HL-60/S4 treated with retinoic acid at 250 ng/mL for 4 days and 3 days (cell line): Measurements from ENCODE around the gene TEKT5.
"Not testable (repeated sequence)": the region's sequence is repeated elsewhere in the genome, so short reads cannot be mapped to it uniquely, and the experiment has no call there.

ENCODE experiments used
- in situ Hi-C: fragments of 300-500 bp; cut with MboI; formaldehyde crosslinking; loops from 2 replicates; pipeline ENCODE4 v1.7.0; 2022; ENCODE audit warnings: low sequenced_read_pairs

Gene TEKT5

DNA sequence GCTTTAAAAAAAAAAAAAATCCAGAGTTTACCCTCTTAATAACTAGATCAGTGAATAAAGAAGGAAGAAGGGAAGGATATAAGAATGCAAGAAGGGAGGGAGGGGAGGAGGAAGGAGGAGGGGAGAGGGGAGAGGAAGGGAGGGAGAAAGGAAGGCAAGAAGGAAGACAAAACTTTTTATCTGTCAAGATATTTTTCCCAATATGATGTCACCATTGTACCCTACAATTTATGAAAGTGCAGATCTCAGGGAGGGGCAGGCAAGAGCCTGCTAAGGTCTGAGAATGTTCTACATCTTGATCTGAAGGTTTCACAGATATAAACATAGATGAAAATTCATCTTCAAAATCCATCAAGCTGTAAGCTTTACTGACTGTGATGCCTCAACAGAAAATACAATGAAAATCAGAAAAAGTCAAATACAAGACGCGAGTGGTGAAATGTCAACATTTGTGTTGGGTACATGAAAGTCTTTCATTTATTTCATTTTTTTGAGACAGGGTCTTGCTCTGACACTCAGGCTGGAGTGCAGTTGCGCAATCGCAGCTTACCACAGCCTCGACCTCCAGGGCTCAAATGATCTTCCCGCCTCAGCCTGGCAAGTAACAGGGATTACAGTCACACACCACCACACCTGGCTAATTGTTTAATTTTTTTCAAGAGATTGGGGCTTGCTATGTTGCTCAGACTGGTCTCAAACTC is 57.2 kb downstream of the TEKT5 start:
- in situ Hi-C loops, result no loop called here

DNA sequence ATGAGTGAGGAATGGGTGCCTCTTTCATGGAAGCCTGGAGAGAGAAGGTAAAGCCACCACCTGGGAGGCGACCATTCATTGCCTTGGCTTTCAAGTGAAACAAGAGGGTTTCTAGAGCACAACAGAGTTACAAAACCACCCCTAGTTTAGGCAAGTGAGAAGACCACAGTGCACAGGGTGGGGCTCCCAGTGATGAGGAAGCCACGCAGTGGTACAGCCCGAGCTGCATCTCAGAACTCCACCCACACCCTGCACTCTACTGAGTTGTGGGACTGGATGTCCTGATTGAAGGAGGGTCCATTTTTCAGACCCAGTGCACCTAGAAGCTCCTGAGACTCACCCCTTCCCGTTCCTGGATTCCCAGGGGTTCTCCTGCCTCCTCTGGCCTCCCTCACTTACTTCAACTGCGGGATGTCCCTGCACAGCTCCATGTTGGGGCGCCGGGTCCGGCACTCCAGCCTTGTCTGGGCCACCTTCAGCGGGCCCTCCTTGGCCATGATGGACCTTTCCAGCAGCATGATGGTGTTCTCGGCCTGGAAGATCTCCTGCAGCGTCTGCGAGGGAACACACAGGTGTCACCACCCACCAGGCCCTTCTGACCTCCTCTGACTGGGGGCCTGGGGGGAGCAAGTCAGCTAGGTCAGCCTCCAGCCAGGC is 59.2 kb downstream of the TEKT5 start:
- in situ Hi-C loops, result no loop called here

DNA sequence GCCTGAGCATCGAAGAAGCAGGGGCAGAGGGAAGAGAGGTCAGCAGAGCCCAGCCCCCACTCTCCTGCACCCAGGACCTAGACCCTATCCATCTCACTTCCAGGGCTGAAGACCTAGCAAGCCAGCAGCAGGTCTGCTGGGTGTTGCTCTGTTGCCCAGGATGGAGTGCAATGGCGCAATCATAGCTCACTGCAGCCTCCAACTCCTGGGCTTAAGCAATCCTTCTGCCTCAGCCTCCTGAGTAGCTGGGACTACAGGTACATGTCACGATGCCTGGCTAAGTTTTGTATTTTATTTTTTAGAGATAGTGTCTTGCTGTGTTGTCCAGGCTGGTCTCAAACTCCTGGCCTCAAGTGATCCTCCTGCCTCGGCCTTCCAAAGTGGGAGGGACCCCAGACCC is 61.3 kb downstream of the TEKT5 start:
- in situ Hi-C loops, result not testable (repeated sequence)

DNA sequence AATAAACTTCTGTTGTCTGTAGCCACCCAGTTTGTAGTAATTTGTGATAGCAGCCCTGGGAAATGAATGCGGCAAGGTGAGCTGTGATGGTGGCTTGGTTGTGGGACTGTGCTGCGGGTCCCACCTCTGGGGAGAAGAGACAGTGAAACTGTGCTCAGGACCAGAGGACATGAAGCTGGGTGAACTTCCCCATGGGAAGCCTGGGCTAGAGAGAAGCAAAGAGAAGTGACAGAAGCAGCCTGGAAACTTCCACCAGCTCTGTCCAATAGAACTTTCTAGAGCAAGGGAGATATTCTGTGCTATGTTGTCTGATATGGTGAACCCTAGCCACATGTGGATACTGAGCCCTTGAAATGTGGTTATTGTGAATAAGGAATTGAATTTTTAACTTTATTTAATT is 62.8 kb downstream of the TEKT5 start:
- in situ Hi-C loops, result no loop called here

DNA sequence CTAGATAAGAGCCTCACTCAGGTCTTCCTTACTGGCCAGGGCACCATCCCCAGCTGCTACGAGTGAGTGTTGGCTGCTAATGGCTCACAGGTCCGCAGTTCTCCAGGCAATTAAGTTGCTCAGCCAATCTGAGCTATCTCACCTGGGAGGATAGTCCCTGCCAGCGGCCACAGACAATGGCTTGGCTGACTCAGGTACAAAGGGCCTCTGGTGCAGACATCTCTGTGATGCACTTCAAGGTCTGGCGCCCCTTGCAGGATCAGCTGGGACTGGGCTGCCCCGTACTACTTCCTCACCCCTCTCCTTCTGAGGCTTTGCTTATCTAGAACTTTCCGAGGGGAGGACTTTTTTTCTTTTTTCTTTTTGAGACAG is 65.2 kb downstream of the TEKT5 start:
- in situ Hi-C loops, result no loop called here

DNA sequence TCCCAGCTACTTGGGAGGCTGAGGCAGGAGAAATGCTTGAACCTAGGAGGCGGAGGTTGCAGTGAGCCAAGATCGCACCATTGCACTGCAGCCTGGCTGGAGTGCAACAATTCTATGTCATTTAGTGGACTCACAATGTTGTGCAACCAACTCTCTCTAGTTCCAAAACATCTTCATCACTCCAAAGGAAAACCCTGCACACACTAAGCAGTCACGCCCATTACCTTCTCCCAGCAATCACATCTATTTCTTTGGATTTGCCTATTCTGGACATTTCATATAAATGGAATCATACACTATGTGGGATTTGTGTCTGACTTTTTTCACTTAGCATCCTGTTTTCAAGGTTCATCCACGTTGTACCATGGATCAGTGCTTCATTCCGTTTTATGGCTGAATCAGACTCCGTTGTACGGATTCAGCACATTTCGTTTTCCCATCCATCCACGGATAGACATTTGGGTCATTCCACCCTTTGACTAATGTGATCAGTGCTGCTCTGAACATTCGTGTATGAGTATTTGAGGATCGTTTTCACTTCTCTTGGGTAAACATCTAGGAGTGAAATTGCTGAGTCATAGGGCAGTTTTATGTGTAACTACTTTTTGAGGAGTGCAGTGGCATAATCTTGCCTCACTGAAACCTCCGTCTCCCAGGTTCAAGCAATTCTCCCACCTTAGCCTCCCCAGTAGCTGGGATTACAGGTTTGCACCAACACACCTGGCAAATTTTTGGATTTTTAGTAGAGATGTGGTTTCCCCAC is 69.0 kb downstream of the TEKT5 start:
- in situ Hi-C loops, result no loop called here

DNA sequence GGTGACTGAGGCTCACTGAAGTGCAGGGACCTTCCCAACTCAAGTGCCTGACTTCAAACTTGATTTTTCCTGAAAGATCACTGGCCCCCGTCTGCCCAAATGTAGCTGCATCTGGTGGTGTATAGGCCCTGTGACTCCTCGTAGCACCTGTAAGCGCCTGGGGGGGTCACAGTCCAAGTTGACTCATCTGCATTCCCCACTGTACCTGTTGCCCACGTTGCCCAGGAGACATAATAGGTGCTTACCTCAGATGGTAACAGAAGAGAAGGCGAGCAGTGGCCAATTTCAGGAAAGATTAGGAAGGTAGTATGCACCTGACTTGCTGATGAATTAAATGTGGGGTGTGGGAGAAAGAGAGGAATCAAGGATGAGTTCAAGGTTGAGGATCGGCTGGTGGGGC is 70.2 kb downstream of the TEKT5 start:
- in situ Hi-C loops, result no loop called here

DNA sequence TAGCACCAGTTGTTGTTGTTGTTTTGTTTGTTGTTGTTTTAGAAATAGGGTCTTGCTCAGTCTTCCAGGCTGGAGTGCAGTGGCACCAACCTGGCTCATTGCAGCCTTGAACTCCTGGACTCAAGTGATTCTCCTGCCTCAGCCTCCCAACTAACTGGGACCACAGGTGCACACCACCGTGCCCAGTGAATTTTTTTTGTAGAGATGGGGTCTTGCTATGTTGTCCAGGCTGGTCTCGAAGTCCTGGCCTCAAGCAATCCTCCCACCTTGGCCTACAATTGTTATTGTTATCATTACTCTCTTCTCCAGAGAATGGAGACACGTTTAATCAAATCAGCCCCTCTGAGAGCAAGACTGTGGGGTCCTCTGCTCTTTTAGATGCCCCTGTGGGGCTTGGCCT is 71.7 kb downstream of the TEKT5 start:
- in situ Hi-C loops, result no loop called here

DNA sequence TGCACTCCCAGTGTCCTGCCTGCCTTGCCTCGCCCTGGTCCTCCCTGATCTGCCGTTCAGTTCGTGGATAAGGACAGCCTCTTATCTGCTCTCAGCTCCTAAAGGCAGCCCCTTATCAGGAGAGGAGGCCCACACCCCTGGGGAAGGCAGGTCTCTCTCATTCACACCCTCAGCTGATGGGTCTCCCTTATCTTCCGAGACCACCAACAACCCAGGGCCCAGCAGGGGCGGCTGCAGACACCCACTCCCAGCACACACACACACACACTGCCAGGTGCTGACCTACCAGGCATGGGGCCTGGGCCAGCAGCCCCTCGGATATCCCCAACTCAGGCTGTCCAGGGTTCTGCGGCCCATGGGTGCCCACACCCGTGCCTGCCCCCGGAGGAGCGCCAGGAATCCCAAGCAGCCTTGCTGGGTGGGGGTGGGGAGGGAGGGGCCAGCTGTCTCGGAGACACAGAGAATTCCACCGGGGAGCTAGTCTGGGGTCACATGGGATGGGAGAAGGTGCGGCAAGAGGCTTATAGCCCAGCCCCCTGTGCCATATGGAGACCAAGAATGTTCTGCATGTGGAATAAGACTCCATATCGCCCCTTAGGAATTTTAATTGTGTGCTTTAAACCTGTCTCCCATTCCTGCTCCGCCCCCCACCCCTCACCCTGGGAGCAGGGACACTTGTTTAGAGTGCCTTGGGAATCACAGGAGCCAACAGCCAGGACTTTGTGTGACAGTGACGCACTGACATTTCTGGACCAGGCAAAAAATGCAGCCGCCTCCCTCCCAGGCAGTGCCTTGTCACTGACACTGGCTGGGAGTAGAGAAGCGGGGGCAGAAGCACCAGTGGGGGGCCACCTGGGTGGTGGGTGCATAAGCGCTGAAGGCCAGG is 72.5 kb downstream of the TEKT5 start:
- in situ Hi-C loops, result no loop called here

DNA sequence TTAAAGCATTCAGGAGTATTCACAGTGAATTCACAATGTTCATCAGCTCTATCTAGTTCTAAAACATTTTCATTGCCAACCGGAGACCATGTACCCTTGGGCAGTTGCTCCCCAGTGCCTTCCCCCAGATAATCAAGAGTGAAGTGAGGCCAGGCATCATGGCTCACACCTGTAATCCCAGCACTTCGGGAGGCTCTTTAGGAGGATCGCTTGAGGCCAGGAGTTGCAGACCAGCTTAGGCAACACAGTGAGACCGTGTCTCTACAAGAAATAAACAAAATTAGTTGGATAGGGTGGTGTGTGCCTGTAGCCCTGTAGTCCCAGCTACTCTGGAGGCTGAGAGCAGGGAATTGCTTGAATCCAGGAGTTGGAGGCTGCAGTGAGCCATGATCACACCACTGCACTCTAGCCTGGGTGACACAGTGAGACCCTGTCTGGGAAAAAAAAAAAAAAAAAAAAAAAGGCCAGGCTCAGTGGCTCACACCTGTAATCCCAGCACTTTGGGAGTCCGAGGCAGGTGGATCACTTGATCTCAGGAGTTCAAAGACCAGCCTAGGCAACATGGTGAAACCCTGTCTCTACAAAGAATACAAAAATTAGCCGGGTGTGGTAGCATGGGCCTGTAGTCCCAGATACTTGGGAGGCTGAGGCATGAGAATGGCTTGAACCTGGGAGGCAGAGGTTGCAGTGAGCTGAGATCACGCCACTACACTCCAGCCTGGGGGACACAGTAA is 73.3 kb downstream of the TEKT5 start:
- in situ Hi-C loops, result not testable (repeated sequence)

DNA sequence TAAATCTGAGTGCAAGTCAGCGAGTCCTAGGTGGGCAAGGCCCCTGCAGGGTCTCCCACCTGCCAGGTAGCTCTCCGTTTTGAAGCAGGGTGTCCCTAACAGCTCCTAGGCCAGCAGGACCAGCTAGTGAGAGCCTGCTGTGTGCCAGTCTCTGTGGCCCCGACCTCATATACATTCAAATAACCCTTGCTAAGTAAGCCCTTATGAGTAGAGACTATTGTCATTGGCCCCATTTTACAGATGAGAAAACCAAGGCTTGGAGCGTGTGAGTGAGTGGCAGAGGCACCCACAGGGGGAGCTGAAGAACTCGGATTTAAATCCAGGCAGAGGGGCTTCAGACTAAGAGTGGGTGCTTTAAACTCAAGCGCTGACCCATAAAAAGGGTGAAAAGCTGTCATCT is 74.6 kb downstream of the TEKT5 start:
- in situ Hi-C loops, result no loop called here

DNA sequence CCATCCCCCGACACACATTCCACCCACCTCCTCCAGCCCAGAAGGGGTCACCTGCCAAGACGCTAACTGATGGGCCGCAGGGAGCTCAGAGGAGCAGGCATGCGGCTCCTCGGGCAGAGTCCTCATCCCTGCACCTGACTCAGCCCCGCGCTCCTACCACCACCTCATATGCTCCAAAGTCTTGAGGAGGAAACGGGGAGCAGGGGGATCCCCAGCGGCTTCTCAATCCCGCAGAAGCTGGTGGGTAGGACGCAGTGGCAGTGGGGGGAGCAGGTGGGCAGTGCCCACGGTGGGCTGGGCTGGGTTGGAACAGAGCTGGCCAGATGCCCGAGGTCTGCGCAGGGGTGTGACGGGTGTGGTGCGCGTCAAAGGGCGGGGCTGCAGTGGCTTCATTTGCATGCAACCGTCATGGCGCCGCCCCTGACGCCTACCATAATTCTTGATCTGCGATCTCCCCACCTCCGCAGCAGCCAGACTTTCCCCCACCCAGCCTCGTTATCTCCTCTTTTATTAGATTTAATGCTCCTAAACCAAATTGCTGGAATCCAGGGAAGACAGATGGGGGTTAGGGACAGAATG is 75.4 kb downstream of the TEKT5 start:
- in situ Hi-C loops, result no loop called here

DNA sequence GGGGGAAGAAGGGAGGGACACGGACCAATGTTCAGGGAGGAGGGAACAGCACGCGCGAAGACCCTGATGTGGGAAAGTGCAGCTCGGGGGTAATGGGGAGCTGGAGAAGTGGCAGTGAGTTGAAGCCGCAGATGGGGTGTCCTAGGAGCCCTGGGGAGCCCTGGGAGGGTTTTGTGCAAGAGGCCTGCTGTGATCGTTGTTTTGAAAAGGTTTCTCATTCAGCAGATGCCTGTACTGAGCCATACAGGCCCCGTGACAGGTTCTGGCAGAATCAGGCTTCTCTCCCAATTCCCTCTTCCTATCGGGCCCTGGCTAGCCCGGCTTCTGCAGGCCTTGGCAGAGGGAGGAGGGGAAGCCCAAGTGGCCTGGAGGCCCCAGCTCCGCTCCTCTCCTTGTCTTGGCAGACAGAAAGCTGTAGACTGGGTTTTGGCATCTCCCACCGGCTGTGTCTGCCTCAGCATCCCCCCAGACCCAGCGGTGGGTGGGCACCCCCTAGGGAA is 76.0 kb downstream of the TEKT5 start:
- in situ Hi-C loops, result no loop called here

DNA sequence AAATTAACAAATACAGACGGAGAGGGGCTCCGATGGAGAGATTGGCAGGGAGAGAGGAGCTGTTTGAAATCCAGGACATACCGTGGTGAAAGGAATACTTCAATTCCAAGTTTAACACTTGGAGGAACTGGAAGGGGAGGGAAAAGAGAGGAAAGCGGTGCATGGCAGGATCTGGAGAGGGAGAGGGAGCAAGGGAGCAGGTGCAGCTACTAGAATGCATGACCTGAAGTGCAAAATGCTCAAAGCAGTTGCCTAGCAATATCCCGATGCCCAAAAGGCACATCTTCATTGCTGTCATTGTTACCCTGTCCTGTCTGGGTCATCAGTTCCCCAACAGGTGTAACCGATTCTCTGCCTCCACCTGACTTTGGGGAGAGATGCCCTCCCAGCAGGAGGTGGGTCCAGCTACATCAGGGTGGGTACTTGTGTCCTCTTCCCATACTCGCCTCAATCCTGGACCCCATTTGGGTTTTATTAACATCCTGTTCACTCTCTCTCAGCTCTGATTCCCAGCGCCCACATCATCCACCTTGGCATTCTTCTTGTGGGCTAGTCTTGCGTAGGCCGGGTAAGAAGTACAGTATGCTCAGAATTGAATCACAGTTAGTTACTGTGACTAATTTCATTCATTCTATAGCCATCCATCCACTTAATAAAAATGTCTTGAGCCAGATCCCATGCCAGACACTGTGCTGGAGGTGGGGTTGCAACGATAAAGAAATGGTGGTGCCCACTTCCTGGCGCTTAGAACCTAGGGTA is 76.9 kb downstream of the TEKT5 start:
- in situ Hi-C loops, result no loop called here

DNA sequence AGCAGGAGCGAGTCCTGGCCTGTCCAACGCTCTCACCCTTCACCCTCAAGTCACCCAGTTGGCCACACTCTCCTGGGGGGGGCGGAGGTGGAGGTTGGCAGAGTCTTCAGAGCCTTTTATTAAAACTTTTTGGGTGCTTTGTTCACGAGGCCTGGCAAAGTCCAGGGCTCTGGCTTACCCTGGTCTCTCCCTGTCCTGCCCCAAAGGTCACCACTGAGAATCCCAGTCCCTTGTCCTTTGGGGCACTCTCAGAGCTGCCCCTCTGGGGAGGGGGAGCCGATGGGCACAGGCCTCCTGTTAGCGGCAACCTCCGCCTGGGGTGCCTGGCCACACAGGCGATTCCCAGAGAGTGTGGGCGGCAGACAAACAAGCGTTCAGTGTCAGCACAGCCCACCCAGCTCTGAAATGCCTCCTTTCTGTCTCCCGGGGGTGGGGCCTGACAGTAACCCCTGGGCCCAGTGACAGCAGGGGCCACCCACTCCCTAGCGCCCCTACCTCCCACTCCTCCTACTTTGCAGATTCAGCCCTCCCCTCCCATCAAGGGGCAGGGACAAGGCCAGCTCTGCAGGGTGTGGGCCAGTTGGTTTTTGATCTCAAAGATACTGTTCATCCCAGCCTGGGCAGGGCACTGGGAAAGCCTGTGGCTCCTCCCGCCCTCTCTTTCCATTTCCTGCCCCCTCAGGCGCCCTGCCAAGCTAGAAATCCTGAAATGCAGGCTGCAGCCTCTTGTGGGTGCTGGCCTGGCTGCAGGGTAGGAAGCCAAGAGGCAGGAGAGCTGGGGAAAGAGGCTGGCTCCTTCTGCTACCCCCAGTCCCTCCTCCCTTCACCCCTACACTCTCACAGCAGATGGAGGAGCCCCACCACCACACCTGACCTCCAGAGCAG is 77.7 kb downstream of the TEKT5 start:
- in situ Hi-C loops, result no loop called here

DNA sequence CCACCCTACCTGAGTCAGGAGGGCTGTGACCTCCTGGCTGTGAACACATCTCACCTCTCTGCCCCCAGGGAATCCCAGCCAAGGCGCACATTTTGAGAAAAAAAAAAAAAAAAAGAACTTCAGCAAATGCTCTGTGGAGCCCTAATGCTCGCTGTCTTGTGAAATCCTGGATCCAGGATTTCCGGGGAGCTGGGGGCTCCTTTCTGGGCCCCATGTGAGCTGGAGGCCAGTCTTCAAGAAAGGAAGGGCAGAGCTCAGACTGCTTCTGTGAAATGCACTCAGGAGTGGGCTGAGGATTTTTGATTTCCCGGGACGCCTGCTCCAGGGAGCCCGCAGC is 78.3 kb downstream of the TEKT5 start:
- in situ Hi-C loops, result no loop called here

DNA sequence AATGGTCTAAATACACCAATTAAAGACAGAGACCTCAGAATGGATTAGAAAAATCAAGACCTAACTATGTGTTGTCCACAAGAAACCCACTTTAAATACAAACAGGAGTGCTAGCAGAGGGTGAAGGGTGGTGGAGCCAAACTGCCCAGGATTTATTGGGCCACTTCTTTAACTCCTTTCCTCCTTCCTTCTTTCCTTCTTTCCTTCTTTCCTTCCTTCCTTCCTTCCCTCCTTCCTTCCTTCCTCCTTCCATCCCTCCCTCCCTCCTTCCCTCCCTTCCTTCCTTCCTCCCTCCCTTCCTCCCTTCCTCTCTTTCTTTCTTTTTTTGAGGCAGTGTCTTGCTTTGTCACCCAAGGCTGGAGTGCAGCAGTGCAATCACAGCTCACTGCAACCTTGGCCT is 80.0 kb downstream of the TEKT5 start:
- in situ Hi-C loops, result no loop called here

DNA sequence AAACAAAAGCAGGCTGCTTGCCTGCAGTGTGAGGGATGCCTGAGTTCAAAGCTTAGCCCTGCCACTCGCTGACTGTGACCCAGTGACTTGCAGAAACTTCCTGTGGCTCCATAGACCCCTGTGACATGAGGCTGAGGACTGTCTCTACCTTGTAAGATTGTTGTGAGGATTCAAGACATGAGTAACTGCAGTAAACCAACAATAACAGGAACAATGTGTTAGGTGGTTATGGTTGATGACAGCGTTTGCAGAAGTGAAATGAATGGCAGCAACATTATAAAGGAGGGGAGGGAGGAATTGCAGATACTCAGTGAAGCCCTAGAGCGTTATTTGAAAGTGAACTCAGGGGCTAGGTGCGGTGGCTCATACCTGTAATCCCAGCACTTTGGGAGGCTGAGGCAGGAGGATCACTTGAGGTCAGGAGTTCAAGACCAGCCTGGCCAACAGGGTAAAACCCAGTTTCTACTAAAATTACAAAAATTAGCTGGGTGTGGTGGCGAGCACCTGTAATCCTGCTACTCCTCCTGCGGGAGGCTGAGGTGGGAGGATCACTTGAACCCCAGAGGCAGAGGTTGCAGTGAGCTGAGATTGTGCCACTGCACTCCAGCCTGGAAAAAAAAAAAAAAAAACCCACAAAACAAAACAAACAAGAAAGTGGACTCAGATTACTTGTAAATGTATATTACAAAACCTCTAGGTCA is 80.8 kb downstream of the TEKT5 start:
- in situ Hi-C loops, result no loop called here
